ENCODE results near the gene PHOSPHO2. TPM values are rescaled to one million over a fixed set of nuclear protein-coding genes. Genes with fewer than 3 reads are reported as not detected.
A peak's percentile ranks its signal among the peaks of the same experiment; 100 is the strongest.
"Not testable (repeated sequence)": the region's sequence is repeated elsewhere in the genome, so short reads cannot be mapped to it uniquely, and the experiment has no call there.

PHOSPHO2 gene
- total RNA-seq, 3 donors from 2014 or later: 9.1 to 17.4 (median 16.2) TPM

GRCh38 chr2:169692718-169693117 is 1.6 kb upstream of the PHOSPHO2 start:
- Histone ChIP-seq H3K4me3 (no peak overlapping the region), H3K36me3 (no peaks in the 10 kb centered on the region), H3K9me3 (no peaks in the 10 kb centered on the region), H3K27me3 (no peaks in the 10 kb centered on the region), H3K4me1 (peaks cover 0 to 7% of the 10 kb centered on the region in 2 donors), H3K27ac (no peak overlapping the region)
- no peak for TF ChIP-seq CTCF (IDR thresholded peaks at IDR 0.05)
- no peak for TF ChIP-seq POLR2AphosphoS5 (IDR thresholded peaks at IDR 0.05)
- no peak for TF ChIP-seq POLR2A (IDR thresholded peaks at IDR 0.05)
- DNase-seq (ENCODE audit: low spot score in 2 of 2): no peak
- intact Hi-C loops (cut with DNase I; ENCODE audit: low total_unique reads): no loop called here

GRCh38 chr2:169693360-169693759 is 909 bp upstream of the PHOSPHO2 start:
- no peaks in the 10 kb centered on the region for H3K27me3 ChIP-seq
- TF ChIP-seq POLR2A (IDR thresholded peaks at IDR 0.05) (no peak), POLR2AphosphoS5 (IDR thresholded peaks at IDR 0.05) (no peak), CTCF (IDR thresholded peaks at IDR 0.05) (no peak)
- intact Hi-C loops (cut with DNase I; ENCODE audit: low total_unique reads): no loop called here
- H3K27ac ChIP-seq: peak overlapping the region; percentile 97 to 98
- DNase-seq (ENCODE audit: low spot score in 2 of 2): no peak
- H3K4me1 ChIP-seq: peaks cover 0 to 7% of the 10 kb centered on the region in 2 donors
- no peaks in the 10 kb centered on the region for H3K36me3 ChIP-seq
- H3K4me3 ChIP-seq: peak overlapping the region in 2 of 3 donors; percentile 86 to 98
- no peaks in the 10 kb centered on the region for H3K9me3 ChIP-seq

- DNase-seq (ENCODE audit: low spot score in 2 of 2): no peak
- peak overlapping the region; percentile 97 to 98 for H3K27ac ChIP-seq
- H3K27me3 ChIP-seq: no peaks in the 10 kb centered on the region
- intact Hi-C loops (cut with DNase I; ENCODE audit: low total_unique reads): no loop called here
- H3K36me3 ChIP-seq: no peaks in the 10 kb centered on the region
- no peaks in the 10 kb centered on the region for H3K9me3 ChIP-seq
- peak overlapping the region; percentile 80 to 98 (median 86) for H3K4me3 ChIP-seq
- TF ChIP-seq CTCF (IDR thresholded peaks at IDR 0.05): no peak
- H3K4me1 ChIP-seq: peaks cover 0 to 7% of the 10 kb centered on the region in 2 donors
Observed at GRCh38 chr2:169694894-169695260, 608 bp downstream of the PHOSPHO2 start.

- intact Hi-C loops (cut with DNase I; ENCODE audit: low total_unique reads): no loop called here
- no peak for DNase-seq (ENCODE audit: low spot score in 2 of 2)
- Histone ChIP-seq H3K27ac (no peak overlapping the region), H3K4me3 (no peak overlapping the region), H3K27me3 (no peaks in the 10 kb centered on the region), H3K9me3 (no peaks in the 10 kb centered on the region), H3K36me3 (no peaks in the 10 kb centered on the region), H3K4me1 (peaks cover 0 to 7% of the 10 kb centered on the region in 2 donors)
- TF ChIP-seq POLR2A (IDR thresholded peaks at IDR 0.05) (no peak), POLR2AphosphoS5 (IDR thresholded peaks at IDR 0.05) (no peak), CTCF (IDR thresholded peaks at IDR 0.05) (no peak)
Observed at GRCh38 chr2:169696381-169696780, 2.1 kb downstream of the PHOSPHO2 start.

GRCh38 chr2:169699173-169699572 is 4.9 kb downstream of the PHOSPHO2 start:
- intact Hi-C loops (cut with DNase I; ENCODE audit: low total_unique reads); H3K36me3 ChIP-seq; H3K9me3 ChIP-seq; H3K27me3 ChIP-seq; H3K4me1 ChIP-seq; DNase-seq (ENCODE audit: low spot score in 2 of 2); H3K4me3 ChIP-seq; H3K27ac ChIP-seq: not testable (repeated sequence)

- Histone ChIP-seq H3K4me3 (no peak overlapping the region), H3K27ac (peak overlapping the region in 1 of 2 donors; percentile 12), H3K9me3 (no peaks in the 10 kb centered on the region), H3K27me3 (no peaks in the 10 kb centered on the region), H3K36me3 (no peaks in the 10 kb centered on the region), H3K4me1 (no peaks in the 10 kb centered on the region)
- TF ChIP-seq POLR2A (IDR thresholded peaks at IDR 0.05): no peak
- TF ChIP-seq CTCF (IDR thresholded peaks at IDR 0.05): no peak
- no peak for TF ChIP-seq POLR2AphosphoS5 (IDR thresholded peaks at IDR 0.05)
- DNase-seq (ENCODE audit: low spot score in 2 of 2): no peak
- intact Hi-C loops (cut with DNase I; ENCODE audit: low total_unique reads): no loop called here
Observed at GRCh38 chr2:169702996-169703395, 8.7 kb downstream of the PHOSPHO2 start.
